ENCODE measurements around the gene MED23.

The MED23 gene

GRCh38 chr6:131635384-131636340 lies 7.6 kb upstream of the MED23 start:
- Mint-ChIP-seq H3K27me3 (ENCODE audit: low read depth) (peaks cover 2% of the 10 kb centered on the region), H3K9me3 (no peaks in the 10 kb centered on the region), H3K27ac (no peak overlapping the region), H3K4me3 (no peak overlapping the region), H3K4me1 (ENCODE audit: low read depth) (peaks cover 7% of the 10 kb centered on the region), H3K36me3 (ENCODE audit: low read depth) (peaks cover 14% of the 10 kb centered on the region)
- DNase-seq (ENCODE audit: low spot score) = no peak

DNA sequence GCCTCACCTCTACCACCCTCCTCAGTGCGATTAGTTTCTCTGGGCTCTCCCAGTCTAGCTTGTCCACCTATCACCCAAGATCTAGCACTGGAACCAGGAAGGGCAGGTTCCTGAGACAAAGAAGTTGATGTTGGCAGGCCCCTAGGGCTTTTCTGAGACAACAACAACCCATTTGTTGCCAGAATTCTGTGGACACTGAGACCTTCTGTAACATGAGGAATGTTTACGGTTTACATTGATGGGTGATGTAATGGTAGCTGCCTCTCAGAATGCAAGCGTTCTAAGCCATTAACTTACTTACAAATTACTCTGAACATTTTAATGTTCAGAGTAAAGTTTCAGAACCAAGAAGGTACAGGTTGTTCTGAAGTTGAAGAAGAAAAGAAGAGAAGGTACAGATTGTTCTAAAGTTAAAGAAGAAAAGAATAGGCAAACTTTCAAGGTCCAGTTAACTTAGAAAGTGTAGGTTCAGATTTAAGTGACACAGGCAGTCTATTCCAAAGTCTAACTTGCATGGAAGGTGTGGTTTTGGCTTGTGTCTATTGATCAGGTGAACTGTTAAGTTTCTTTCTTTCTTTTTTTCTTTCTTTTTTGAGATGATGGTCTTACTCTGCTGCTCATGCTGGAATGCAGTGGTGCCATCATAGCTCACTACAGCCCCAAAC lies 3.7 kb upstream of the MED23 start:
- no peak for DNase-seq (ENCODE audit: low spot score)
- peaks cover 10% of the 10 kb centered on the region for H3K36me3 Mint-ChIP-seq (ENCODE audit: low read depth)
- peaks cover 2% of the 10 kb centered on the region for H3K27me3 Mint-ChIP-seq (ENCODE audit: low read depth)
- peaks cover 19% of the 10 kb centered on the region for H3K4me1 Mint-ChIP-seq (ENCODE audit: low read depth)
- H3K4me3 Mint-ChIP-seq = no peak overlapping the region
- H3K9me3 Mint-ChIP-seq = no peaks in the 10 kb centered on the region
- no peak overlapping the region for H3K27ac Mint-ChIP-seq

DNA sequence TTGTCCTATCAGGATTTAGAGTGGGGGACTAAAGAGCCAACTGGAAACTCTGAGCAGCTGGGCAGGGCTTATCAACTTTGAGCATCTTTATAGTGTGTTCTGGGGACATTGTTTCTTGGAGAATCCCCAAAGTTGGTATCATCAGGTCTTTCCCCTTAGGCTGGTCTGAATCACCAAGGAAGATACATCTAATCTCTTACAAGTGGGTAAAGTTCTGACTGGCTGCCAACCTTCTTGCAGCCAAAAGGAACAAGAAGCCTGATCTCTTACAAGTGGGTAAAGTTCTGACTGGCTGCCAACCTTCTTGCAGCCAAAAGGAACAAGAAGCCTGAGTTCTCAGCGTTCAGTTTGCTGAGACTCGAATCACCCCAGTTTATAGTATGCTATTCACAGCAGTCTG lies 1.6 kb upstream of the MED23 start:
- Mint-ChIP-seq H3K27ac (peak overlapping the region; percentile 93), H3K36me3 (ENCODE audit: low read depth) (peaks cover 12% of the 10 kb centered on the region), H3K4me3 (peak overlapping the region; percentile 92), H3K27me3 (ENCODE audit: low read depth) (peaks cover 2% of the 10 kb centered on the region), H3K4me1 (ENCODE audit: low read depth) (peaks cover 22% of the 10 kb centered on the region), H3K9me3 (no peaks in the 10 kb centered on the region)
- peak; percentile 42 for DNase-seq (ENCODE audit: low spot score)

DNA sequence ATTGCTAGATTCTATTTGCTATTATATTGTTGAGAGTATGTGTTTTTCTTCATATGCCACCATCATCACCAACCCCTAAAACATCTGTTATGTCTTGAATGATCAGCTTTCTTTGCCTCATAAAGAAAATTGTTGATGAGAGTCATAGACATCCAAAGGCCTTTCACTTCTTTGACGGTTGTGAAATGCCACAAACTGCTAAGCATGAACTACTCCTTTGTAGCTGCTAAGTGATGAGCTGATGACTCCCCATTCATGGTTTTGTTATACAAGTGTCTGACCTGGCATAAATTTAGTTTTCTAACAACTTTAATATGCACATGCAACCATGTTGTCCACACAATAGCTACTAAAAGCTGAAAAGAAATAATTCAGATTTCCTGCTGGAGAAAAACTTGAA lies 684 bp upstream of the MED23 start:
- H3K4me3 Mint-ChIP-seq = peak overlapping the region; percentile 92
- H3K9me3 Mint-ChIP-seq = no peaks in the 10 kb centered on the region
- DNase-seq (ENCODE audit: low spot score) = no peak
- H3K27me3 Mint-ChIP-seq (ENCODE audit: low read depth) = peaks cover 2% of the 10 kb centered on the region
- peaks cover 16% of the 10 kb centered on the region for H3K36me3 Mint-ChIP-seq (ENCODE audit: low read depth)
- H3K27ac Mint-ChIP-seq = peak overlapping the region; percentile 93
- H3K4me1 Mint-ChIP-seq (ENCODE audit: low read depth) = peaks cover 22% of the 10 kb centered on the region

GRCh38 chr6:131615275-131615674 lies 12.8 kb downstream of the MED23 start:
- H3K9me3 Mint-ChIP-seq = no peaks in the 10 kb centered on the region
- no peaks in the 10 kb centered on the region for H3K27me3 Mint-ChIP-seq (ENCODE audit: low read depth)
- H3K4me1 Mint-ChIP-seq (ENCODE audit: low read depth) = peaks cover 7% of the 10 kb centered on the region
- peak overlapping the region; percentile 16 for H3K27ac Mint-ChIP-seq
- DNase-seq (ENCODE audit: low spot score) = no peak
- peaks cover 46% of the 10 kb centered on the region for H3K36me3 Mint-ChIP-seq (ENCODE audit: low read depth)
- no peak overlapping the region for H3K4me3 Mint-ChIP-seq

GRCh38 chr6:131613296-131613925 lies 14.6 kb downstream of the MED23 start:
- H3K27me3 Mint-ChIP-seq (ENCODE audit: low read depth) = no peaks in the 10 kb centered on the region
- H3K4me1 Mint-ChIP-seq (ENCODE audit: low read depth) = peaks cover 7% of the 10 kb centered on the region
- H3K36me3 Mint-ChIP-seq (ENCODE audit: low read depth) = peaks cover 50% of the 10 kb centered on the region
- no peak overlapping the region for H3K4me3 Mint-ChIP-seq
- H3K27ac Mint-ChIP-seq = no peak overlapping the region
- DNase-seq (ENCODE audit: low spot score) = no peak
- no peaks in the 10 kb centered on the region for H3K9me3 Mint-ChIP-seq

GRCh38 chr6:131602781-131603312 lies 25.2 kb downstream of the MED23 start:
- H3K27me3 Mint-ChIP-seq (ENCODE audit: low read depth) = no peaks in the 10 kb centered on the region
- peaks cover 1% of the 10 kb centered on the region for H3K4me1 Mint-ChIP-seq (ENCODE audit: low read depth)
- no peak overlapping the region for H3K27ac Mint-ChIP-seq
- no peak overlapping the region for H3K4me3 Mint-ChIP-seq
- DNase-seq (ENCODE audit: low spot score) = no peak
- peaks cover 44% of the 10 kb centered on the region for H3K36me3 Mint-ChIP-seq (ENCODE audit: low read depth)
- no peaks in the 10 kb centered on the region for H3K9me3 Mint-ChIP-seq

DNA sequence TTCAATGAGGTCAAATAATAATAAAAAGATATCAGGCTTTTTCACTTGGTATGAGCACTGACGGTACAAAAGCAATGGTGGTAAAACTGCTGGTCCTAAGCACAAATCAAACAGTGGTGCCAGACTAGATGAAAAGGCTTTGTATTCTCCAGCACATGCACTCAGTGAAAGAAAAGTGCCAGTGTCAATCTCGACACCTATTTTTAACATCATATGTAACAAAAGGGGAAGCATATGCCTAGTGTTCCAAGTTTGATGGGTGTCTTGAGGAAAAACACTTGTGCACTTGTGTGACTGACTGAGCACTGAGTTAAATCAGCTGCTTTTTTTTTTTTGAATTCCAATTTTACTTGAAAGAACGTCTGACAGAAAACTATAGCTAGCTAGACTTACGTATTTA lies 27.3 kb downstream of the MED23 start:
- Mint-ChIP-seq H3K27ac (no peak overlapping the region), H3K27me3 (ENCODE audit: low read depth) (no peaks in the 10 kb centered on the region), H3K4me1 (ENCODE audit: low read depth) (no peaks in the 10 kb centered on the region), H3K4me3 (no peak overlapping the region), H3K36me3 (ENCODE audit: low read depth) (peaks cover 48% of the 10 kb centered on the region), H3K9me3 (no peaks in the 10 kb centered on the region)
- no peak for DNase-seq (ENCODE audit: low spot score)

GRCh38 chr6:131597446-131597845 lies 30.6 kb downstream of the MED23 start:
- no peaks in the 10 kb centered on the region for H3K4me1 Mint-ChIP-seq (ENCODE audit: low read depth)
- H3K9me3 Mint-ChIP-seq = no peaks in the 10 kb centered on the region
- H3K27ac Mint-ChIP-seq = no peak overlapping the region
- H3K36me3 Mint-ChIP-seq (ENCODE audit: low read depth) = peaks cover 56% of the 10 kb centered on the region
- H3K4me3 Mint-ChIP-seq = no peak overlapping the region
- DNase-seq (ENCODE audit: low spot score) = no peak
- H3K27me3 Mint-ChIP-seq (ENCODE audit: low read depth) = no peaks in the 10 kb centered on the region

GRCh38 chr6:131594074-131594473 lies 34.0 kb downstream of the MED23 start:
- H3K4me1 Mint-ChIP-seq (ENCODE audit: low read depth) = no peaks in the 10 kb centered on the region
- no peaks in the 10 kb centered on the region for H3K9me3 Mint-ChIP-seq
- H3K4me3 Mint-ChIP-seq = no peak overlapping the region
- H3K27me3 Mint-ChIP-seq (ENCODE audit: low read depth) = no peaks in the 10 kb centered on the region
- H3K36me3 Mint-ChIP-seq (ENCODE audit: low read depth) = peaks cover 59% of the 10 kb centered on the region
- no peak overlapping the region for H3K27ac Mint-ChIP-seq
- DNase-seq (ENCODE audit: low spot score) = no peak

DNA sequence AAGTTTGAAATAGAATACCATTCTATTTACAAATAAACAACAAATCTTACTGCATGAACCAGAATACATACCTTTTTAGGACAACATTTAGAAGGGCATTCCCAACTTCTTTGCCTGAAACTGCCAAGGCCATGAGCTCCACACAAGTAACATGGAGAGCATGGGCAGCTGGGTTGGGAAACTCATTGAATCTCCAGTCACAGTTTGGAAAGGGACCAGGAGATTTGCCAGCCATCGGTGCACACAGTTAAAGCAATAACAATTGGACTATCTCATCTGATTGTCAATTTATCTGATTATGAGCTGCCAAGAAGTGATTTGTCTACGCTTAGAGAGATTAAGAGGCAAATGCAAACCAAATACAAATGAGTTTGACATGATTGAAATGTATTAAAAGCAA lies 35.1 kb downstream of the MED23 start:
- Mint-ChIP-seq H3K4me1 (ENCODE audit: low read depth) (no peaks in the 10 kb centered on the region), H3K9me3 (no peaks in the 10 kb centered on the region), H3K27me3 (ENCODE audit: low read depth) (no peaks in the 10 kb centered on the region), H3K27ac (no peak overlapping the region), H3K4me3 (no peak overlapping the region), H3K36me3 (ENCODE audit: low read depth) (peaks cover 62% of the 10 kb centered on the region)
- DNase-seq (ENCODE audit: low spot score) = no peak

DNA sequence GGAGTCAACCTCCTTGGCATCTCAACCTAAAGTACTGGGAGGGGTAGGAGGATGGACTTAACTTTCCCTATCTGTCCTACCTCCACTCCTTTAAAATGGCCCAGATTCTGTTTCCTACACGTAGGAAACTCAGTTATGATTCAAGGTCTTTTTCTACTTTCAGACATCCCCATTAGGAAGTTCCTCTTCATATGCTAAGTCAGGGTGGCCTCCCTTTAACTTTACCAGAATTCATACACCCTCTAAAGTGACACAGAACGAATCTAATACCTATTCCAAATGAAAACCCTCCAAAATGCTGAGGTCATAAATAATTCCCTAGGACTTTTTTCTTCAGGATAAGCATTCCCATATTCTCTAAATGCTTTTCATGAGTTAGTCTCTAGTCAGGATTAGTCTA lies 39.4 kb downstream of the MED23 start:
- no peak overlapping the region for H3K27ac Mint-ChIP-seq

GRCh38 chr6:131587909-131588308 lies 40.1 kb downstream of the MED23 start:
- no peaks in the 10 kb centered on the region for H3K27me3 Mint-ChIP-seq (ENCODE audit: low read depth)
- H3K36me3 Mint-ChIP-seq (ENCODE audit: low read depth) = peaks cover 47% of the 10 kb centered on the region
- no peak overlapping the region for H3K27ac Mint-ChIP-seq
- no peaks in the 10 kb centered on the region for H3K9me3 Mint-ChIP-seq
- no peaks in the 10 kb centered on the region for H3K4me1 Mint-ChIP-seq (ENCODE audit: low read depth)
- no peak for DNase-seq (ENCODE audit: low spot score)
- no peak overlapping the region for H3K4me3 Mint-ChIP-seq

More for the DNA sequence above, 39.4 kb downstream of the MED23 start:
- Mint-ChIP-seq H3K4me1 (ENCODE audit: low read depth) (no peaks in the 10 kb centered on the region), H3K4me3 (no peak overlapping the region), H3K9me3 (no peaks in the 10 kb centered on the region), H3K36me3 (ENCODE audit: low read depth) (peaks cover 50% of the 10 kb centered on the region), H3K27me3 (ENCODE audit: low read depth) (no peaks in the 10 kb centered on the region)
- no peak for DNase-seq (ENCODE audit: low spot score)

- H3K36me3 Mint-ChIP-seq (ENCODE audit: low read depth) = peaks cover 40% of the 10 kb centered on the region
- no peaks in the 10 kb centered on the region for H3K9me3 Mint-ChIP-seq
- no peak overlapping the region for H3K4me3 Mint-ChIP-seq
- H3K27ac Mint-ChIP-seq = no peak overlapping the region
- no peaks in the 10 kb centered on the region for H3K4me1 Mint-ChIP-seq (ENCODE audit: low read depth)
- no peak for DNase-seq (ENCODE audit: low spot score)
- H3K27me3 Mint-ChIP-seq (ENCODE audit: low read depth) = no peaks in the 10 kb centered on the region
These were observed 41.5 kb downstream of the MED23 start for GRCh38 chr6:131586543-131586942.

Data from T-helper 2 cell treated with Interferon-gamma antibody and Interleukin-4, amounts not matched to agents 5 μg/mL and 100 μg/mL, for 36 hours (primary cell).